GM12892 (cell line): ENCODE results near the gene RAVER2.

ENCODE experiments used
- DNase-seq: peaks from one replicate; pipeline ENCODE4 v3.0.0; 2011; ENCODE audit not compliant: insufficient read length
- FAIRE-seq: peaks from 2 replicates; lab custom pipeline; 2011; peaks lifted over from hg19 to GRCh38; lab: Jason Lieb, UNC
- POLR2A ChIP-seq: IDR thresholded peaks from 2 replicates; pipeline ENCODE4 v1.6.1; 2011; ENCODE audit warnings: low read depth, low read length, control low read depth
- POLR2AphosphoS5 ChIP-seq: IDR thresholded peaks from 2 replicates; pipeline ENCODE4 v1.6.1; 2011; ENCODE audit warnings: low read depth, low read length, control low read depth
- TAF1 ChIP-seq: IDR thresholded peaks from 2 replicates; pipeline ENCODE4 v1.6.1; 2011; ENCODE audit warnings: low read depth, mild to moderate bottlenecking, control low read depth, low read length, borderline replicate concordance

Gene RAVER2

DNA sequence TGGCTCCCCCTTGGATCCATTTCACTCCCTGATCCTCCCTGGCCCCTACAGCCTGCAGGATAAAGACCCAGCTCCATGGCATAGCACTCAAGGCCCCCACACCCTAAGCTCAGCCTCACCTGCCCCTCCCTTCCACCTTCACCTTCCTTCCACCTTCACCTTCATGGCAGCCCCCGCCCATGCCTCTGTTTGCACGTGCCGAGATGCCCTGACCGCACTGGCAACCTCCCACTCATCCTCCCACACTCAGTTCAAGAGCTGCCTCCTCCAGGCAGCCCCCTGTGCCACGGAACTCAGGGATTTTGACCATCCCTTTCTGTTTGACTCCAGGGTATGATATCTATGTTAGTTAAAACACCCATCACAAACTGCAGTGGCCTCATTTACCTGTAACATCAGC, 109.8 kb downstream of the RAVER2 start:
- FAIRE-seq (no peak), DNase-seq (no peak)
- TF ChIP-seq POLR2A (no peak), POLR2AphosphoS5 (no peak), TAF1 (no peak)

DNA sequence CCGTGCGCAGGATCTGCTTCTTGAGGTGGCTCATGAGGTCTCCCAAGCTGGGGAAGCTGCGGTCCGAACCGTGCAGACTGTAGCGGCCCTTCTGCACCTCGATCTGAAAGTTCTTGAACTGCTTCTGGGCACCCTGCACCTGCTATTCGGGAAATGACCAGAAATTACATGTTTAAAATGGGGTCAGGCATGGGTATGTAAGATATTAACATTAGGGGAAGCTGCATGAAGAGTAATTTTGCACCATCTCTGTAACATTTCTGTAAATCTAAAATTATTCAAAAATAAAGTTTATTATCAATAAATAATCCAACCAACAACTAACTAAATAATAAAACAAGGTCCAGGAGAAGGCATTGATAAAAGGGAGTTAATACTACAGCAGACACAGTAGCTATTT, 110.7 kb downstream of the RAVER2 start:
- FAIRE-seq = no peak
- no peak for TF ChIP-seq TAF1
- TF ChIP-seq POLR2A = no peak
- TF ChIP-seq POLR2AphosphoS5 = no peak
- no peak for DNase-seq

DNA sequence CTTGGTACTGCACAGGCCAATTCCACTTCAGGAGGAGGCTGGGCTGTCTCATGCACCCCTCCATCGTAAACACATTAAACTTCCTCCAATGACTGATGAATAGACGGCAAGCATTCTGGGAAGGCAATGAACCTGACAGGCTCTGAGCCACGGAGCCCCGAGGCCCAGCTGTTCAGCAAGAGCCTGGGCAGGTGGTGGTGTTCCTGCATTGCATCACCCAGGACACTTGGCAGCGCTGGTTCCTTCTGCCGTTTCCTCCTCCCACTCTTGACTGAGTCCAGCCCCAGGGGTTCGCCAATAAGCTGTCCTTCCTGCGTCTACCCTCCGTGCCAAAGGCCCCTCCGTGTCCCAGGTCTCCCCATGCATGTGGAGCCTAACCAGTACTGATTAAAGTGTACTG, 111.7 kb downstream of the RAVER2 start:
- no peak for TF ChIP-seq TAF1
- no peak for TF ChIP-seq POLR2A
- no peak for TF ChIP-seq POLR2AphosphoS5
- FAIRE-seq (no peak), DNase-seq (no peak)

DNA sequence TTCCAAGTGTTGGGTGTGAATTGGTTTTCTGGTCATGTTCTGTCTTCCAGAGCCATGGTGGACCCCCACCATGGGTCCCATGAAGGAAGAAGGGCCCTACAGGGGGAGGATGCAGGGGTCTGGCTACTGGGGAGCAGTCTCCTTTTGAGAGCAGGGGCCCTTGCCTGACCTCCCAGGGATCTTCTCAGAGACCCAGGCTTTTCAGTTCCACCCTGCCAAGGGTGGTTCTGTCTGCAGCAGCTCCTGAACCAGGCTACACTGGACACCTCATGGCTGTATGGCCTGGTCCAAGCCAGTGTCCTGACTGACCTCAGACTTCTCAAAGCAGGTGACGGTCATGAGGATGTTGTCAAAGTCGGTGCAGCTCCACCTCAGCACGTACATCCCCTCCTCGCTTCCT, 112.5 kb downstream of the RAVER2 start:
- FAIRE-seq (no peak), DNase-seq (no peak)
- TF ChIP-seq POLR2AphosphoS5 (no peak), TAF1 (no peak), POLR2A (no peak)

DNA sequence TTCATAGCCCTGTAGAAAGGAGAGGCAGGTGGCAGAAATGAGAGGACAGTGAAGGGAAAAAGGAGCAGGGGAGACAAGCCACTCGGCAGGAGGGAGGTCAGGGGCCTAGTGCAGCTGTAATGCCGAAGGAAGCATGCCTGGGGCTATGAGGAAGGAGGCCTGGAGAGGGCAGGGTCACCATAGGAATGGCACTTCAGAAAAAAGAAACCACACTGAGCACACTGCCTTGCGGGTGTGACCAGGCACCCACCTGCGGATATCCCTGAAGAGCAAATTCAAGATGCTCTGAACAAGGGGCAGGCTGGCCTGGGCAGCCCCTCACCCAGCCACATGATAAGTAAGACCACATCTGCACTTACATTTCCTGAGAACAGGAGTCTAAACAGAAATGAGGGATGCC, 116.7 kb downstream of the RAVER2 start:
- TF ChIP-seq TAF1 (no peak), POLR2AphosphoS5 (no peak), POLR2A (no peak)
- DNase-seq = no peak
- FAIRE-seq = no peak

DNA sequence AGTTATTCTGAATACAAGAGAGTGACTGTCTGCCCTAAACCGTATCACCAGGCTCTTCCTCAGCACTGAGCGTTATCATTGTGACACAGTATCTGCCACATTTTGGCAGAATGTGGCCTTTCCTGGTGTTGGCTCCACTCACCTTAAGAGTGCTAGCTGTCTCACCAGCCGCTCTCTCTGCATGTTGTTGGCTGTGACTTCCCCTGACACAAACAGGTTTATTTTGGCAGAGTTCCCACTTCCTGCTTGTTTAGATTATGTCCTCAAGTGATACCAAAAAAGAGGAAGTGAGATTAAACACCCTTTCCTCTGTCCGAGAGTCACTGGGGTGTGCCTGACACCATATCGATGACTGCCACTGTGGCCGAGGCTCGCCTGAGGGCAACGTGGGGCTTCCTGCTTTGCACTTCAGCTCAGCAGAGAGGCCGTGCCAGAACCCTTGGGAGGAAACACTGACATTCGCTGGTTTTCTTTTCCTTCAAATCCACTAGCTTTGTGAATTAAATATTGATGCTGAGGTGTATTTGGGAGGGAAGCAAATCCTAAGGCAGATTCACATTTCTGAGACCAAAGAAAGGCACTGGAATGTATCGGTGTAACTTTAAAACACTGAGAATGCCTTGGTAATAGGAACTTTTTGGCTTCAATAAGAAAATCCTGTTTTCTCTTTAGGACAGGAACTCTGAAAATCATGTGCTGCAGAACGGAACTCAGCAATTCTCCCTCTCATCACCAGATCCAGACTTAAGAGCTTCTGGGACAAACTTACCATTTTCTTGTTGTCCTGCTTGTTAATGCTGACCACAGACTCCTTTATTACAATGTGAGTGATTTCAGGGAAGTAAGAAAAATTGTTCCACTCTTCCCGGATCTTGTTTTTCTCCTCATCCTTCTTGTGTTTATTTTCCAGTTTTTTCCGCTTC, 119.4 kb downstream of the RAVER2 start:
- peak; percentile 52 for DNase-seq

DNA sequence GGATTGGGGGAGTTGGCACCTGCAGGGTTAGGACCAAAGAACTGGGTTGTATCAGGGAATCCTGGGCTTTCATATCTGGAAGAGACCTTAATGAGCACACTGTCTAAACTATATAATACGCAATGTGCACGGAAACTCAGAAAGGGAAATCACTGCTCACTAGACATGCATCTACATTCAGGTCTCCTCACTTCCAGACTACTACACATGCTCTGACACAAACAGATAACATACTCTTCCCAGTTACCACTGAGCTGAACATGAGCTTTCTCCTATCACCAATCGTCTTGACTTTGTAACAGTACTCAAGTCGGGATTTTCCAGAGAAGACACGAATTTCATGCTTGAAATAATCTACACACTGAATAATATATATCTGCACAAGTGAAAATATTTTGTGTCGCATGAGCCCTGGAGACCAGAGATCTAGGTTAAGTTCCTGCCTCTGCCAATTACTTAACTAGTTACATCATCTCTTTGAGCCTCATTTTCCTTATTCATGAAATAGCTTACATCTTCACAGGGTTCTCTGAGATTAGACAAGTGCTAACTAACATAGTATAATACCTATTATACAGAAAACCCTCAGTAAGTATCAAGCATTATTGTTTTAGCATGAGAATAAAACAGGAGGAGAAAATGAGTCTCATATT, 120.4 kb downstream of the RAVER2 start:
- TF ChIP-seq POLR2AphosphoS5 (no peak), TAF1 (no peak), POLR2A (no peak)
- FAIRE-seq (no peak), DNase-seq (no peak)

More for the DNA sequence above, 119.4 kb downstream of the RAVER2 start:
- peak; percentile 98 for FAIRE-seq
- no peak for TF ChIP-seq POLR2A
- TF ChIP-seq POLR2AphosphoS5 = no peak; the same call in 1 of the 2 replicates
- TF ChIP-seq TAF1 = peak; percentile 40; the same call in 1 of the 2 replicates

DNA sequence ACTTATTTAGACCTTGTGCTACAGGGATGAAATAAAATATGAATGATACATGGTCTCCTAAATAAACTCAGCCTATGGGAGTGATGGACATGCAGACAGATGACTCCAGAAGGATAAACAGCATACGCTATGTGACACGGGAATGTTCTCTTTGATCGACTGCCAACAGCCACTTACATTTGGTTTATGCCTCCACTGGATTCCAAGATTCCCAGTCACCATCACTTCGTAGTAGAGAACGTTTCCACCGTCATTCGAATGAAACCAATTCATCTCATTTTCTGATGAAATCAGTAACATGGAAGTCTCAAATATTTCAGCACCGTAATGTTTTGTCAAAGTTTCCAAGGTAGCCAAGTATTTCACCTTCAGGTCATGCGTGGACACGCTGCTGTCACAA, 121.8 kb downstream of the RAVER2 start:
- TF ChIP-seq POLR2A = no peak
- TF ChIP-seq POLR2AphosphoS5 = no peak
- TF ChIP-seq TAF1 = no peak
- DNase-seq = no peak
- no peak for FAIRE-seq

DNA sequence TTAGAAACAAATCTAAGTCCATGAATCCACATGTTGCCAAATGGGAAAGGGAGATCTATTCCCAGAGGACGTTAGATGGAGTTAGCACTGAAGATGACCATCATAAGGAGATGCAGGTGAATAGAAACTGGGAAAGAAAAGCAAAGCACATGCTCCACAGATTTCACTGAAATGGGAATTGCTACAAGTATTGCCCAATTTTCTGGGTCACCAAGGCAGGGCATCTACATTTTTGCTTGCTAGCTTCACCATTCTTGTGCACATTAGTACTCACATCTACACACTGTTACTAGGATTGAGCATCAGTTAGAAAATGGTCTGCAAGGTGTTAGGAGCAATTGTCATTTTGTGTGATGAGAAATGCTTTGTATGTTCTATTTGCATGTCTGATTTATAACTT, 122.4 kb downstream of the RAVER2 start:
- TF ChIP-seq POLR2AphosphoS5 (no peak), POLR2A (no peak), TAF1 (no peak)
- FAIRE-seq (no peak), DNase-seq (no peak)

DNA sequence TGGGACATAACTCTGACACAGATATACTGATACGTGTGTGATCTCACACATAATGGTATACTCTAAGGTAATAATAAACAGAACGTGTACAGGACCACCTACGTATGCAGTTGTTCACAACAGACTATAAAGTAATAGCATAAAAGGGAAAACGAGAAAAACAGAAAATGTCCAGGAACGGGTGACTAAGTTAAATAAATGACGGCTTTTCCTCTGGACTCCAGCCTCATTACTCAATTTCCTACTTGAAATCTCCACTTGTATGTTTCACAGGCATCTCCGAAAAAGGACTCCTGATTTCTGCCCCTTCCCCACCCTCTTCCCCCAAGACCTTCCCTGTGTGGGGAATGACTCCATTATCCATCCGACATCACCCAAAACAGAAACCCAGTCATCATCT, 126.4 kb downstream of the RAVER2 start:
- DNase-seq = no peak
- no peak for TF ChIP-seq POLR2AphosphoS5
- TF ChIP-seq POLR2A = no peak
- no peak for TF ChIP-seq TAF1
- FAIRE-seq = no peak

DNA sequence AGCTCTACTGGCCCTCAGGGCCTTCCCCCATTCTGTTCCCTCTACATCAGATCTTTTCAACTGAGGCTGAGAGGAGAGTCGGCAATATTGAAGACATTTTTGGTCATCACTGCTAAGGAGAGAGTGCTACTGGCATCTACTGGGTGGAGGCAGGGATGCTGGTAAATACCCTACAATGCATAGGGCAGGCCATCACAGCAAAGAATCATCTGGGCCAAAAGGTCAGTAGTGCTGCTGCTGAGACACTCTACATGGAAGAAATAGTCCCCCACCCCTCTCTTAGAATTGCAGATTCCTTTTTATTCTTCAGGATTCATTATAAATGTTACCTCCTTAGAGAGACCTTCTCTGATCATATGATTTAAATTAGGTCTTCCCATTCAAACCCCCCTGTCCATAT, 127.2 kb downstream of the RAVER2 start:
- TF ChIP-seq TAF1 (no peak), POLR2A (no peak), POLR2AphosphoS5 (no peak)
- FAIRE-seq (no peak), DNase-seq (no peak)

DNA sequence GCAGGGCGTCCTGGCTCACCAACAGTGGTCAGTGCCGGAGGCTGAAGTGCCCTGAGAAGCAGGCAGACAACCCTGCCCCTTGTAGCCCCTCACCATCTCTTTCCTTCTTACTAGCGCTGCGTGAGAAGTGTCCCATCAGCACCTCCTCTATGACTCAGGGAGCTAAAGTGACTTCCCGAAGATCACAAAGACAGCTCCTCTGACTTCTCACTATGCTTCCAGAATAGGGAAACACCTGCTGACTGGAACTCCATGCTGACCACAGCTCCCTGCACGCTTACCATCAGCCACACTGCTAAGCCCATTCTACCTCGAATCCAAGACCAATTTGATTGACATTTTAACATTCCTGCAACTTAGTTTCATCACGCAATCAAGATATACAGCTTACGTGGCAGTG, 128.7 kb downstream of the RAVER2 start:
- DNase-seq (no peak), FAIRE-seq (no peak)
- TF ChIP-seq POLR2AphosphoS5 (no peak), POLR2A (no peak), TAF1 (no peak)
